ENCODE data around the gene PSD2.

- TF ChIP-seq CTCF (IDR thresholded peaks at IDR 0.05; ENCODE audit: insufficient read depth, low read length), result no peak
- no peak for TF ChIP-seq POLR2AphosphoS5 (IDR thresholded peaks at IDR 0.05; ENCODE audit: low read depth)
- no peak for TF ChIP-seq REST (IDR thresholded peaks at IDR 0.05; ENCODE audit: insufficient replicate concordance, low read depth)
- TF ChIP-seq SPI1 (IDR thresholded peaks at IDR 0.05; ENCODE audit: borderline replicate concordance, low read depth), result no peak
- no peak for TF ChIP-seq GABPA (IDR thresholded peaks at IDR 0.05; ENCODE audit: low read depth)
Observed at GRCh38 chr5:139803978-139804377, 8.4 kb downstream of the PSD2 start.

Data from HL-60 (cell line).